OCI-LY1 (cell line): ENCODE data around the gene CFD.

Experiments
- H2AFZ ChIP-seq: fragments of 200-600 bp; sonication (generic), shearing (Covaris generic); 2 replicates; pipeline ENCODE4 v1.6.0; 2014; ENCODE audit warnings: antibody characterized with exemption, mild to moderate bottlenecking, low read length
- H3F3A ChIP-seq: fragments of 200-600 bp; sonication (generic), shearing (Covaris generic); 2 replicates; pipeline ENCODE4 v1.6.0; 2014; ENCODE audit warnings: mild to moderate bottlenecking, antibody characterized with exemption, low read length, moderate library complexity; ENCODE audit not compliant: insufficient read depth
- H3K27ac ChIP-seq: fragments of 200-600 bp; sonication (generic); 2 replicates; pipeline ENCODE4 v1.5.1; 2014; ENCODE audit warnings: low read length, mixed run types, mild to moderate bottlenecking, low read depth; ENCODE audit not compliant: poor library complexity, severe bottlenecking
- H3K27me3 ChIP-seq: fragments of 200-600 bp; sonication (generic); 2 replicates; pipeline ENCODE4 v1.6.0; 2014; ENCODE audit warnings: antibody characterized with exemption, mild to moderate bottlenecking, low read length, moderate library complexity; ENCODE audit not compliant: insufficient read depth
- H3K36me3 ChIP-seq: fragments of 200-600 bp; sonication (generic); 2 replicates; pipeline ENCODE4 v1.6.1; 2014; ENCODE audit warnings: mild to moderate bottlenecking, antibody characterized with exemption, low read length, moderate library complexity, mixed read lengths; ENCODE audit not compliant: insufficient read depth
- H3K4me1 ChIP-seq: fragments of 200-600 bp; sonication (generic); 2 replicates; pipeline ENCODE4 v1.5.1; 2014; ENCODE audit warnings: mild to moderate bottlenecking, low read length, moderate library complexity; ENCODE audit not compliant: insufficient read depth, severe bottlenecking
- H3K4me2 ChIP-seq: fragments of 200-600 bp; sonication (generic), shearing (Covaris generic); 2 replicates; pipeline ENCODE4 v1.6.1; 2014; ENCODE audit warnings: low read length
- H3K4me3 ChIP-seq: fragments of 200-600 bp; sonication (generic); 2 replicates; pipeline ENCODE4 v1.5.1; 2014; ENCODE audit warnings: low read length, low read depth, mild to moderate bottlenecking, mixed read lengths; ENCODE audit not compliant: poor library complexity, severe bottlenecking
- H3K79me2 ChIP-seq: fragments of 200-600 bp; shearing (Covaris generic); 2 replicates; pipeline ENCODE4 v1.6.1; 2016; ENCODE audit warnings: mixed run types, low read length, mixed read lengths; ENCODE audit not compliant: insufficient read depth
- H3K9ac ChIP-seq: fragments of 200-600 bp; sonication (generic), shearing (Covaris generic); 2 replicates; pipeline ENCODE4 v1.6.1; 2014; ENCODE audit warnings: mild to moderate bottlenecking, low read length, mixed read lengths
- H3K9me2 ChIP-seq: fragments of 200-600 bp; sonication (generic), shearing (Covaris generic); 2 replicates; pipeline ENCODE4 v1.6.1; 2014; ENCODE audit warnings: low read depth, mild to moderate bottlenecking, low read length, mixed read lengths
- H3K9me3 ChIP-seq: fragments of 200-600 bp; shearing (Covaris generic); 2 replicates; pipeline ENCODE4 v1.6.1; 2014; ENCODE audit warnings: low read length, mixed read lengths
- H4K20me1 ChIP-seq: fragments of 200-600 bp; sonication (generic), shearing (Covaris generic); 2 replicates; pipeline ENCODE4 v1.6.0; 2016; ENCODE audit warnings: mild to moderate bottlenecking, low read length; ENCODE audit not compliant: insufficient read depth
- EZH2 ChIP-seq: fragments of 200-600 bp; sonication (generic), shearing (Covaris generic); IDR thresholded peaks from 2 replicates; pipeline ENCODE4 v1.8.0; 2017; ENCODE audit warnings: borderline replicate concordance, mixed run types, mild to moderate bottlenecking, antibody characterized with exemption, low read length, moderate library complexity, mixed read lengths
- TF ChIP-seq, protein P1 (sequence below): fragments of 200-600 bp; sonication (generic), shearing (Covaris generic); IDR thresholded peaks from 2 replicates; pipeline ENCODE4 v1.5.1; 2017; ENCODE audit warnings: mild to moderate bottlenecking, antibody characterized with exemption, low read length, moderate library complexity, mixed read lengths

The CFD gene

GRCh38 chr19:861756-862580 lies 2.5 kb downstream of the CFD start:
- Histone ChIP-seq H3F3A (no peaks in the 10 kb centered on the region), H4K20me1 (no peaks in the 10 kb centered on the region), H3K9me2 (no peaks in the 10 kb centered on the region), H3K4me2 (peak overlapping the region; percentile 59; the same call in 1 of the 2 replicates), H3K79me2 (no peaks in the 10 kb centered on the region), H3K36me3 (no peaks in the 10 kb centered on the region), H2AFZ (no peak overlapping the region), H3K27ac (peak overlapping the region; percentile 60), H3K4me3 (peak overlapping the region; percentile 43), H3K27me3 (no peaks in the 10 kb centered on the region), H3K9ac (no peak overlapping the region), H3K4me1 (peaks cover 18% of the 10 kb centered on the region), H3K9me3 (no peaks in the 10 kb centered on the region)
- TF ChIP-seq EZH2, result no peak
- TF ChIP-seq, protein P1, sequence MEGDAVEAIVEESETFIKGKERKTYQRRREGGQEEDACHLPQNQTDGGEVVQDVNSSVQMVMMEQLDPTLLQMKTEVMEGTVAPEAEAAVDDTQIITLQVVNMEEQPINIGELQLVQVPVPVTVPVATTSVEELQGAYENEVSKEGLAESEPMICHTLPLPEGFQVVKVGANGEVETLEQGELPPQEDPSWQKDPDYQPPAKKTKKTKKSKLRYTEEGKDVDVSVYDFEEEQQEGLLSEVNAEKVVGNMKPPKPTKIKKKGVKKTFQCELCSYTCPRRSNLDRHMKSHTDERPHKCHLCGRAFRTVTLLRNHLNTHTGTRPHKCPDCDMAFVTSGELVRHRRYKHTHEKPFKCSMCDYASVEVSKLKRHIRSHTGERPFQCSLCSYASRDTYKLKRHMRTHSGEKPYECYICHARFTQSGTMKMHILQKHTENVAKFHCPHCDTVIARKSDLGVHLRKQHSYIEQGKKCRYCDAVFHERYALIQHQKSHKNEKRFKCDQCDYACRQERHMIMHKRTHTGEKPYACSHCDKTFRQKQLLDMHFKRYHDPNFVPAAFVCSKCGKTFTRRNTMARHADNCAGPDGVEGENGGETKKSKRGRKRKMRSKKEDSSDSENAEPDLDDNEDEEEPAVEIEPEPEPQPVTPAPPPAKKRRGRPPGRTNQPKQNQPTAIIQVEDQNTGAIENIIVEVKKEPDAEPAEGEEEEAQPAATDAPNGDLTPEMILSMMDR, result peak; percentile 7; the same call in 1 of the 2 replicates

DNA sequence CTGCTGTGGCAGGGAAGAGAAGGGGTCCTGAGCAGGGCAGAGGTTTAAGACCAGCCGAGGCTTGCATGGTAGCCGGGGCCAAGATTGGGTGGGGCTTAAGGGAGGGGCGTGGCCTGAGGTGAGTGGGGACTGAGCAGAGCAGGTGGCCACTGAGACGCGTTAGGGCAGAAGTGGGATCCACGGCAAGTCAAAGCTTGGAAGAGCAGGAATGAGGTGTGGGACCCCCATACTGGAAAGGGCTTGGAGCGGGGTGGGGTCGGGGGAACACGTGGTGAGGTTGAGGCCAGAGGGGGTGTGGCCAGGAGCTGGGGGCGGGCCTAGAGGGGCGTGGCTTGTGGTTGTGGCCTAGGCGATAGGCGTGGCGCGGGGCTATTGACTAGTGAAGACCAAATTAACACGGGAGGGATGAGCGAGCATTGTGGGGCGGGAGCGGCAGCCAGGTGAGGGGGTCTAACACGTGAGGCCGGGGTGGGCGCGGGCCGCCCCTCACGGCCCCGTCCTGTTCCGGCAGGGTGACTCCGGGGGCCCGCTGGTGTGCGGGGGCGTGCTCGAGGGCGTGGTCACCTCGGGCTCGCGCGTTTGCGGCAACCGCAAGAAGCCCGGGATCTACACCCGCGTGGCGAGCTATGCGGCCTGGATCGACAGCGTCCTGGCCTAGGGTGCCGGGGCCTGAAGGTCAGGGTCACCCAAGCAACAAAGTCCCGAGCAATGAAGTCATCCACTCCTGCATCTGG lies 3.3 kb downstream of the CFD start:
- no peaks in the 10 kb centered on the region for H3K27me3 ChIP-seq
- peaks cover 18% of the 10 kb centered on the region for H3K4me1 ChIP-seq
- no peak overlapping the region for H3K9ac ChIP-seq
- H4K20me1 ChIP-seq, result no peaks in the 10 kb centered on the region
- 0 out of 2 replicates have a peak, but pooled peaks cover 2% of the 10 kb centered on the region for H3K36me3 ChIP-seq
- TF ChIP-seq EZH2, result no peak
- TF ChIP-seq, protein P1, result no peak
- H3K4me3 ChIP-seq, result peak overlapping the region; percentile 43
- peak overlapping the region; percentile 59 for H3K4me2 ChIP-seq
- H3K9me3 ChIP-seq, result no peaks in the 10 kb centered on the region
- H3K79me2 ChIP-seq, result no peaks in the 10 kb centered on the region
- peak overlapping the region; percentile 64 for H3K27ac ChIP-seq
- H3F3A ChIP-seq, result no peaks in the 10 kb centered on the region
- no peaks in the 10 kb centered on the region for H3K9me2 ChIP-seq
- H2AFZ ChIP-seq, result no peak overlapping the region

DNA sequence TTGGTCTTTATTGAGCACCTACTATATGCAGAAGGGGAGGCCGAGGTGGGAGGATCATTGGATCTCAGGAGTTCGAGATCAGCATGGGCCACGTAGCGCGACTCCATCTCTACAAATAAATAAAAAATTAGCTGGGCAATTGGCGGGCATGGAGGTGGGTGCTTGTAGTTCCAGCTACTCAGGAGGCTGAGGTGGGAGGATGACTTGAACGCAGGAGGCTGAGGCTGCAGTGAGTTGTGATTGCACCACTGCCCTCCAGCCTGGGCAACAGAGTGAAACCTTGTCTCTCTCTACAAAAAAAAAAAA lies 3.8 kb downstream of the CFD start:
- Histone ChIP-seq H3K27ac (peak overlapping the region; percentile 64), H3K4me3 (peak overlapping the region; percentile 43), H3K79me2 (no peaks in the 10 kb centered on the region), H4K20me1 (no peaks in the 10 kb centered on the region), H3K9me3 (no peaks in the 10 kb centered on the region), H3K9ac (no peak overlapping the region), H2AFZ (no peak overlapping the region), H3K36me3 (peaks cover 8% of the 10 kb centered on the region), H3K4me1 (peaks cover 18% of the 10 kb centered on the region), H3F3A (no peaks in the 10 kb centered on the region), H3K27me3 (no peaks in the 10 kb centered on the region), H3K9me2 (no peaks in the 10 kb centered on the region), H3K4me2 (peak overlapping the region; percentile 59)
- TF ChIP-seq, protein P1, result no peak
- TF ChIP-seq EZH2, result no peak
